K562 (cell line): ENCODE data around the gene A4GALT. TPM values are rescaled to one million over a fixed set of nuclear protein-coding genes. Genes with fewer than 3 reads are reported as not detected.

Experiments used
- ATAC-seq: fragments of 200-7000 bp; cut with Tn5 transposase; 3 replicates; pipeline ENCODE4 v1.9.1; 2020; ENCODE audit warnings: moderate library complexity
- BruUV-seq: library from RNA; stranded (reverse); fragments of 400-500 nt; replicated peaks from 2 replicates; lab custom pipeline; 2021; lab: Mats Ljungman, UMichigan
- CTCF ChIA-PET: fragments of 300-600 bp; formaldehyde crosslinking; extraction: SDS; loops from one replicate; lab custom pipeline; 2021; ENCODE audit warnings: low intra/inter-chr PET ratio; lab: Yijun Ruan, JAX
- POLR2A ChIA-PET: fragments of 300-600, 350-650 bp; sonication (Branson Sonifier 250); formaldehyde crosslinking; extraction: SDS; loops from one replicate; lab custom pipeline; 2021; ENCODE audit warnings: antibody characterized with exemption, inconsistent platforms; lab: Yijun Ruan, JAX
- DNase-seq, 4 experiments: peaks; one replicate each; pipeline versions ENCODE4 v3.0.0 to v3.0.0-alpha.2; 2011 to 2018; ENCODE audit warnings: low spot score in 3 of 4, mixed read lengths in 3 of 4; ENCODE audit errors: extremely low read depth in 1 of 4
- FAIRE-seq: peaks from 2 replicates; lab custom pipeline; 2011; peaks lifted over from hg19 to GRCh38; lab: Jason Lieb, UNC
- H2AFZ ChIP-seq: 2 replicates; pipeline ENCODE4 v1.6.0; 2011; ENCODE audit warnings: low read depth, low read length, control low read depth, inconsistent platforms
- H3K27ac ChIP-seq: fragments of 200-600 bp; 3 replicates; pipeline ENCODE4 v1.8.0; 2011; ENCODE audit warnings: low read depth, mild to moderate bottlenecking, control low read depth, inconsistent platforms, low read length, moderate library complexity, mixed read lengths; ENCODE audit errors: extremely low read depth
- H3K27me3 ChIP-seq, 2 experiments: fragments of 300-600 bp in 1 of 2; 2 replicates in 1 of 2; 3 replicates in 1 of 2; pipeline versions ENCODE4 v1.6.0 to v1.8.0; 2011; ENCODE audit warnings: inconsistent platforms in 2 of 2, low read length in 2 of 2, mild to moderate bottlenecking in 1 of 2, mixed read lengths in 1 of 2, moderate library complexity in 1 of 2; ENCODE audit not compliant: control insufficient read depth in 2 of 2, insufficient read depth in 2 of 2
- H3K36me3 ChIP-seq: fragments of 300-600 bp; 3 replicates; pipeline ENCODE4 v1.8.0; 2011; ENCODE audit warnings: mild to moderate bottlenecking, low read length, inconsistent platforms; ENCODE audit not compliant: control insufficient read depth, insufficient read depth
- H3K4me1 ChIP-seq, 2 experiments: fragments of 200-600 bp in 1 of 2; replicated peaks in 1 of 2; 2 replicates in 1 of 2; 3 replicates in 1 of 2; pipeline versions ENCODE4 v1.5.1 to v1.8.0; 2011; ENCODE audit warnings: inconsistent platforms in 2 of 2, low read length in 2 of 2, mild to moderate bottlenecking in 1 of 2, mixed read lengths in 1 of 2, moderate library complexity in 1 of 2; ENCODE audit not compliant: control insufficient read depth in 2 of 2, insufficient read depth in 2 of 2
- H3K4me2 ChIP-seq: 2 replicates; pipeline ENCODE4 v1.6.1; 2011; ENCODE audit warnings: low read length, control low read depth, inconsistent platforms, mixed read lengths; ENCODE audit not compliant: insufficient read depth
- H3K4me3 ChIP-seq: fragments of 200-600 bp; sonication (generic), shearing (Covaris generic); 2 replicates; pipeline ENCODE4 v1.5.1; 2016; ENCODE audit warnings: control low read depth, inconsistent platforms
- H3K79me2 ChIP-seq: fragments of 200-600 bp; 3 replicates; pipeline ENCODE4 v1.8.0; 2011; ENCODE audit warnings: low read length, inconsistent platforms; ENCODE audit not compliant: control insufficient read depth, insufficient read depth
- H3K9ac ChIP-seq, 2 experiments: 2 replicates each; pipeline versions ENCODE4 v1.6.0 to v1.6.1; 2011; ENCODE audit warnings: low read depth in 2 of 2, low read length in 2 of 2, control low read depth in 1 of 2, inconsistent platforms in 1 of 2, mild to moderate bottlenecking in 1 of 2, mixed read lengths in 1 of 2; ENCODE audit not compliant: insufficient read depth in 1 of 2
- H3K9me1 ChIP-seq: one replicate; pipeline ENCODE4 v1.6.0; 2011; ENCODE audit warnings: inconsistent platforms, mild to moderate bottlenecking, low read length, moderate library complexity; ENCODE audit not compliant: control insufficient read depth, insufficient read depth
- H3K9me3 ChIP-seq: replicated peaks from 2 replicates; pipeline ENCODE4 v1.5.1; 2011; ENCODE audit warnings: low read depth, low read length, inconsistent platforms; ENCODE audit not compliant: control insufficient read depth, insufficient read depth
- H4K20me1 ChIP-seq: replicated peaks from 2 replicates; pipeline ENCODE4 v1.6.1; 2011; ENCODE audit warnings: low read length, inconsistent platforms, mixed read lengths; ENCODE audit not compliant: control insufficient read depth, insufficient read depth
- DMBX1 ChIP-seq: fragments of 250-450 bp; sonication (Bioruptor Pico); IDR thresholded peaks from 2 replicates; pipeline ENCODE4 v1.8.0; 2022; ENCODE audit warnings: inconsistent platforms, mild to moderate bottlenecking, moderate library complexity, borderline replicate concordance
- ETS2 ChIP-seq: IDR thresholded peaks from 2 replicates; pipeline ENCODE4 v1.6.1; 2016; ENCODE audit warnings: borderline replicate concordance, missing genetic modification characterization, mild to moderate bottlenecking, moderate library complexity, missing compliant biosample characterization; ENCODE audit not compliant: poor library complexity, severe bottlenecking
- NCOA1 ChIP-seq: fragments of 450-650 bp; IDR thresholded peaks from 2 replicates; pipeline ENCODE4 v1.6.1; 2016; ENCODE audit warnings: low read depth
- VEZF1 ChIP-seq: fragments of 200-800 bp; sonication (Bioruptor generic); IDR thresholded peaks from 2 replicates; pipeline ENCODE4 v1.6.1; 2017; ENCODE audit warnings: missing genetic modification characterization, missing compliant biosample characterization
- WGBS: fragments of 100-300 bp; shearing (Covaris generic); methylation state at CpG from one replicate; pipeline ENCODE4 v1.1.6; 2016; ENCODE audit warnings: low coverage, mixed read lengths; ENCODE audit not compliant: insufficient coverage; ENCODE audit errors: missing lambda C conversion rate; 5-methylcytosine and 5-hydroxymethylcytosine counted together
- in situ Hi-C: fragments of 300-500 bp; cut with MboI; formaldehyde crosslinking; loops from 4 replicates; pipeline ENCODE4 v1.15.0; 2018; ENCODE audit warnings: inconsistent platforms, mixed read lengths
- intact Hi-C: fragments of 100-400 bp; cut with micrococcal nuclease; formaldehyde crosslinking; loops from 2 replicates; pipeline ENCODE4 v1.14.2; 2022
- polyA plus RNA-seq, 8 experiments: library from polyadenylated mRNA; depleted of rRNA in 4 of 8; stranded (reverse) in 5 of 8; unstranded in 3 of 8; fragments of >200 nt; fragmentation: Nextera tagmentation in 2 of 8; fragmentation: Illumina TruSeq in 1 of 8; extraction: Ambion mirVana in 2 of 8; extraction: Trizol in 1 of 8; gene quantifications; 2 replicates each; pipeline versions ENCODE4 v1.2.1 to v1.2.3, GENCODE V29; 2011 to 2014; ENCODE audit warnings: inconsistent platforms in 1 of 8, missing spikeins in 1 of 8
- total RNA-seq, 7 experiments: library from RNA; depleted of rRNA in 6 of 7; stranded (reverse); fragments of >200 nt in 6 of 7; fragmentation: Illumina TruSeq in 2 of 7; extraction: Trizol in 2 of 7; gene quantifications; 2 replicates each; pipeline versions ENCODE4 v1.2.1 to v1.2.3, GENCODE V29; 2011 to 2021; ENCODE audit warnings: low replicate concordance in 1 of 7

The A4GALT gene
- total and polyA plus RNA-seq, 9 of the 15 experiments (the other 6 are each of a cell fraction or from before 2014, with no cell fraction given) = 0.07 to 0.11 TPM; not detected in 7

- DNase-seq = no peak
- Histone ChIP-seq H3K36me3 (no peaks in the 10 kb centered on the region), H2AFZ (no peak overlapping the region), H3K4me2 (no peak overlapping the region), H3K9me3 (no peaks in the 10 kb centered on the region), H3K27ac (no peak overlapping the region), H3K9me1 (peaks cover 5% of the 10 kb centered on the region), H3K9ac (no peak overlapping the region), H3K4me3 (no peak overlapping the region), H4K20me1 (peaks cover 5% of the 10 kb centered on the region; the same call in 1 of the 2 replicates), H3K4me1 (peaks cover 8 to 14% of the 10 kb centered on the region in 2 experiments; a peak in 4 of 5 replicates), H3K79me2 (no peaks in the 10 kb centered on the region), H3K27me3 (peaks cover 0 to 13% of the 10 kb centered on the region in 2 experiments; a peak in 3 of 5 replicates)
- CTCF ChIA-PET = no interaction called here
- POLR2A ChIA-PET = no interaction called here
- 49% methylated on average over 4 of the region's 7 CpGs for WGBS
- FAIRE-seq = no peak
- ATAC-seq = no peak
- in situ Hi-C loops = no loop called here
- BruUV-seq = no TSS peak
- TF ChIP-seq VEZF1 (CRISPR knock-in tag) (no peak), DMBX1 (CRISPR knock-in tag) (no peak), ETS2 (tag) (no peak), NCOA1 (no peak)
- intact Hi-C loops = no loop called here
Observed at GRCh38 chr22:42714308-42714707, 6.4 kb downstream of the A4GALT start.
